ENCODE data around the gene ADK. TPM values are rescaled to one million over a fixed set of nuclear protein-coding genes. Genes with fewer than 3 reads are reported as not detected.
"Not testable (repeated sequence)": the region's sequence is repeated elsewhere in the genome, so short reads cannot be mapped to it uniquely, and the experiment has no call there.

Gene ADK
- total RNA-seq, 1 experiment from 2014 or later = 26.5 TPM

GRCh38 chr10:74164716-74165529 is 13.9 kb downstream of the ADK start:
- Histone ChIP-seq H3K27me3 (no peaks in the 10 kb centered on the region), H3K4me3 (no peak overlapping the region), H3K36me3 (no peaks in the 10 kb centered on the region), H3K9me3 (no peaks in the 10 kb centered on the region)
- no peak for DNase-seq

DNA sequence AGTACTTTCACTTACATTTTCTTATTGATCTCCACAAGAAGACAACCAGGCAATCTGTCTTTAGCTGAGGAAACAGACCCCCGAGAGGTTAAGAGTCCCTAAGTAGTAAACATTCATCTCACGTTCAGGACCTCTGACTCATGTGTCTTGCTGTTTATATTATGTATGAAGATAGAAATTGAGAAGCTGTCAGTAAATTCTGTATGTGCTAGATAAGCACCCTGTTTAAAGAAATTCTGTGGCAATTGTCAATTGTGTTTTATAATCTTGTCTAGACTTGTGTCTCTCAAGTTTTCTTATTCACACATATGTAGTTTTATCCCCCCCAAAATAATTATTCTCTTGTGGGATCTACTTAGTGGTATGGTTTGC is 14.5 kb downstream of the ADK start:
- H3K4me3 ChIP-seq = no peak overlapping the region
- no peaks in the 10 kb centered on the region for H3K9me3 ChIP-seq
- no peak for DNase-seq
- H3K27me3 ChIP-seq = no peaks in the 10 kb centered on the region
- no peaks in the 10 kb centered on the region for H3K36me3 ChIP-seq

- Histone ChIP-seq H3K27me3 (no peaks in the 10 kb centered on the region), H3K9me3 (no peaks in the 10 kb centered on the region), H3K4me3 (no peak overlapping the region), H3K36me3 (no peaks in the 10 kb centered on the region)
- no peak for DNase-seq
Observed at GRCh38 chr10:74167443-74167842, 16.4 kb downstream of the ADK start.

DNA sequence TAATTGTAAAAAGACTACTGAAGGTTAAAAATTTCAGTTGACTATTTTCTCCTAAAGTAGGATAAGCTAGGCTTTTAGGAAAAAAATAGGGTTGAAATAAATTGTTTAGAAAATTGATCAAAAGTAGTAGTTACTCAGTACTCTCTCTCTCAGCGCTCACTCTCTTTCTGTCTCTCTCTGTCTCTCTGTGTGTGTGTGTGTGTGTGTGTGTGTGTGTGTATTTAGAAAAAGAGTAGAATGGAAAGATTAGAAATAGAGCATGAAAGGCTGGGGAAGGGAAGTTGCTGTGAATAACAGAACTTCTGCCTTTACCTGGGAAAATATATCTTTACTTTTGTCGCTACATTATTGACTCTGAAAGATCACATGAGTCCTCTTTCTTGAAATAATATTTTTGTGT is 20.6 kb downstream of the ADK start:
- H3K36me3 ChIP-seq = no peaks in the 10 kb centered on the region
- no peaks in the 10 kb centered on the region for H3K27me3 ChIP-seq
- no peak for DNase-seq
- no peak overlapping the region for H3K4me3 ChIP-seq
- H3K9me3 ChIP-seq = no peaks in the 10 kb centered on the region

DNA sequence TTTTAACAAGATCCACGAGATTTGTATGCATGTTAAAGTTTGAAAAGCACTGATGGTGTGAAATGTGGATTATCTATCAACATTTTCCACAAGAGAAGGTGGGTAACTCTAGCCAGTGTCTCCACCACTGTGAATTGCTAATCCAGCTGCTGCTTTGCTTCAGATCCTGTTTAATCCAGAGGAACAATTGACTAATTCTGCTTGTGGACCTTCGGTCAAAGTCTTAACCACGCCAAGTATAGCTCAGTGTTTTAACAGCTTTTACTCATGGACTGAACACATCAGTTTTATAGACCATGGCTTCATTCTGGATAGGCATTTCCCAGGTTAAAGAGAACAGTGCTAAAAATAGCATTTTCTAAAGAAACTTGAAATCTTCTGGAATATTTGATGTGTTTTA is 23.5 kb downstream of the ADK start:
- no peak for DNase-seq
- H3K36me3 ChIP-seq = no peaks in the 10 kb centered on the region

GRCh38 chr10:74175510-74176379 is 24.7 kb downstream of the ADK start:
- no peaks in the 10 kb centered on the region for H3K36me3 ChIP-seq
- no peak for DNase-seq
- H3K4me3 ChIP-seq = peak overlapping the region; percentile 55
- no peaks in the 10 kb centered on the region for H3K9me3 ChIP-seq
- no peaks in the 10 kb centered on the region for H3K27me3 ChIP-seq

More for the DNA sequence above, 23.5 kb downstream of the ADK start:
- H3K4me3 ChIP-seq = no peak overlapping the region
- H3K27me3 ChIP-seq = no peaks in the 10 kb centered on the region
- no peaks in the 10 kb centered on the region for H3K9me3 ChIP-seq

GRCh38 chr10:74176380-74177139 is 25.5 kb downstream of the ADK start:
- Histone ChIP-seq H3K4me3 (peak overlapping the region; percentile 55), H3K9me3 (no peaks in the 10 kb centered on the region), H3K27me3 (no peaks in the 10 kb centered on the region), H3K36me3 (no peaks in the 10 kb centered on the region)
- peak; percentile 95 for DNase-seq

GRCh38 chr10:74177140-74177677 is 26.2 kb downstream of the ADK start:
- H3K36me3 ChIP-seq = no peaks in the 10 kb centered on the region
- H3K27me3 ChIP-seq = no peaks in the 10 kb centered on the region
- no peaks in the 10 kb centered on the region for H3K9me3 ChIP-seq
- H3K4me3 ChIP-seq = peak overlapping the region; percentile 55
- peak; percentile 61 for DNase-seq

DNA sequence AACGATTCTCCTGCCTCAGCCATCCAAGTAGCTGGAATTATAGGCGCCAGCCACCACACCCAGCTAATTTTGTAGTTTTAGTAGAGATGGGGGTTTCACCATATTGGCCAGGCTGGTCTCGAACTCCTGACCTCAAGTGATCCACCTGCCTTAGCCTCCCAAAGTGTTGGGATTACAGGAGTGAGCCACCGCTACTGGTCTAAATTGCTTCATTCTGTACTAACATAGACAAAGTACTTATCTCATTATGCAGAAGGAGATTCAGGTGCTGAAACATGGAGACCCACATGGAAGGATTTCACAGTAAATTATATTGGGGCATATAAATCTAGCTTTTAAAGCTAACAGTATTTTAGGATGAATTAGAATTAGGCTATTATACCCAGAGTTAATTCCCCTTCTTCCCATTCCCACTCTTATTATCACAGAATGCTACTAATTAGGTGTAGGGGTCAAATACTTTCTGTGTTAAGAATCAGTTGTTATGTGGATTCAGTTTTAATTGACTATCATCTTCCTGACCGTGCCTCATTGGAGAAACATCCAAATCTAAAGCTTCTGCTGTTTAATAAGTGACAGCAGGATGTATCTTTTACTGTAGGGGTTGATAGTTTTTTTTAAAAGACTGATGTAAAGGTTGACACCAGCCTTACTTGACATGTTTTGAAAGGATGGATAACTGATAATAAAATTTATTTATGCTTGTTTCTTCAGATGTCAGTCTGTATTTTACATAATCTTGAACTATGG is 27.2 kb downstream of the ADK start:
- Histone ChIP-seq H3K9me3 (no peaks in the 10 kb centered on the region), H3K4me3 (no peak overlapping the region), H3K36me3 (no peaks in the 10 kb centered on the region), H3K27me3 (no peaks in the 10 kb centered on the region)
- no peak for DNase-seq

- H3K9me3 ChIP-seq = no peaks in the 10 kb centered on the region
- DNase-seq = no peak
- no peak overlapping the region for H3K4me3 ChIP-seq
- H3K27me3 ChIP-seq = no peaks in the 10 kb centered on the region
- no peaks in the 10 kb centered on the region for H3K36me3 ChIP-seq
Observed at GRCh38 chr10:74179111-74179710, 28.2 kb downstream of the ADK start.

DNA sequence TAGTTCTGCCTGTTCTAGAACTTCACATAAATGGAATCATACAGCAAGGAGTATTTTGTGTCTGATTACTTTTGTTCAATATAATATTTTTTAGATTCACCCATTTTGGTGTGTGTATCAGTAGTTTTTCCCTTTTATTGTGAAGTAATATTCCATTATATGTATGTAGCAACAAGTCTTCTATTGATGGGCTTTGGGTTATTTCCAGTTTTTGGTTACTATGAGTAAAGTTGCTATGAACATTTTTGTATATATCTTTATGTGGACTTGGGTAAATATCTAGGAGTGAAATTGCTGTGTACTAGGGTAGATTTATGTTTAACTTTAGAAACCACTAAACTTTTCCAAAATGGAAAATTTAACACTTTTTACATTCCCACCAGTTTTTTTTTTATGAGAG is 35.7 kb downstream of the ADK start:
- Histone ChIP-seq H3K9me3 (no peaks in the 10 kb centered on the region), H3K4me3 (no peak overlapping the region), H3K27me3 (no peaks in the 10 kb centered on the region), H3K36me3 (no peaks in the 10 kb centered on the region)
- no peak for DNase-seq

GRCh38 chr10:74187237-74187636 is 36.2 kb downstream of the ADK start:
- DNase-seq = no peak
- Histone ChIP-seq H3K9me3 (no peaks in the 10 kb centered on the region), H3K27me3 (no peaks in the 10 kb centered on the region), H3K36me3 (no peaks in the 10 kb centered on the region), H3K4me3 (no peak overlapping the region)

DNA sequence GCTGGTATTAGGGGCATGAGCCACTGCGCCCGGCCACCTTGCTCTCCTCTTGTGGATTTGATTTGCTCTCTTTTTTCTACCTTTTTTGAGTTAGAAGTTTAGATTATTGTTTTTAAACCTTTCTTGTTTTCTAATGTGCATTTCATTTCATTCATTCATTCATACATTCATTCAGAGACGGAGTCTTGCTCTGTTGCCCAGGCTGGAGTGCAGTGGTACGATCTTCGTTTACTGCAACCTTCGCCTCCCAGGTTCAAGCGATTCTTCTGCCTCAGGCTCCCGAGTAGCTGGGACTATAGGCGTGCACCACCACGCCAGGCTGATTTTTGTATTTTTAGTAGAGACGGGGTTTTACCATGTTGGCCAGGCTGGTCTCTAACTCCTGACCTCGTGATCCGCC is 37.6 kb downstream of the ADK start:
- not testable (repeated sequence) for H3K36me3 ChIP-seq, H3K4me3 ChIP-seq, DNase-seq, H3K9me3 ChIP-seq, H3K27me3 ChIP-seq

- no peaks in the 10 kb centered on the region for H3K27me3 ChIP-seq
- H3K36me3 ChIP-seq = no peaks in the 10 kb centered on the region
- H3K4me3 ChIP-seq = peak overlapping the region; percentile 10
- no peaks in the 10 kb centered on the region for H3K9me3 ChIP-seq
- peak; percentile 63 for DNase-seq
Observed at GRCh38 chr10:74189999-74190421, 39.0 kb downstream of the ADK start.

DNA sequence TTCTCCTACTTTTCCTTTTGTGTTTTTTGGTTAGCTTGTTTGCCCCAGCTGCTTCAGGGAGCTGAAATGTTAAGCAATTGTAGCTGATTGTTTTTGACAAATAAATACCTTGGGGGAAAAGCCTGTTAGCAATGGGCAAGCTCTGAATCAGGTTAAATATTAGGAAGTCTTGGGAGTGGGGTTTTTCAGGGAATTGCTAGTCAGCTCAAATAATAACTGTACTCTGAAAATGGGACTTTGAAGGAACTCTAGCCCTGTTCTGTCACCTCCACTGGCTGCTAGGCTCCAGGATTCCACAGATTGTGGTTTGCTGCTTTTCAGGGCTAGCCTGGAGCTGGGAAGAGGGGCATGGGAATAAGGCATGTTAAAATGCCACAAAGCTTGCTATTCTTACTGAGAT is 39.5 kb downstream of the ADK start:
- H3K9me3 ChIP-seq = no peaks in the 10 kb centered on the region
- H3K27me3 ChIP-seq = no peaks in the 10 kb centered on the region
- H3K4me3 ChIP-seq = peak overlapping the region; percentile 10
- DNase-seq = no peak
- H3K36me3 ChIP-seq = no peaks in the 10 kb centered on the region

DNA sequence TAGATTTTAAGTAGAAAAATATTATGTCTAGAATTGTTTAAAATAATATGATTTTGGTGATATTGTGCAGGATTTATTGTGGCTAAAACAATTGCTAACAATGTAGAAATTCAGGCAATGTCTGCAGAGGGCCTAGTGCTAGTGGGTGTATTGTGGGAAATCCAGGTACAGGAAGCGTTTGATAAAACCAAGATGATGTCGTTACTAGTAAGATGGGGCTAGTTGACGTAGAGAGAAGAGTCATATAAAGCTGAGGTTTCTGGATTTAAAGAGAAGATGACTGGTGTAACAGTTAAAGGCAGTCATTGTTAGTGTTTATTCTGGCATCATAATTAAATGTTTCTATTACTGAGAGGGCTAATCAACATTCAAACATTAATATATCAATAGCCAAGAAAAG is 43.5 kb downstream of the ADK start:
- Histone ChIP-seq H3K9me3 (no peaks in the 10 kb centered on the region), H3K36me3 (no peaks in the 10 kb centered on the region), H3K4me3 (no peak overlapping the region), H3K27me3 (no peaks in the 10 kb centered on the region)
- DNase-seq = no peak

Data from MG63 (cell line).